Spleen (tissue), 7 donors: ENCODE data around the gene LRRN2.

Experiments
- POLR2AphosphoS5 ChIP-seq, 3 donors: sonication (generic); formaldehyde crosslinking; IDR thresholded peaks; one replicate each; pipeline ENCODE4 v1.5.1; 2017; ENCODE audit warnings: antibody characterized with exemption in 3 of 3
- TF ChIP-seq, protein P1 (sequence below), 11 experiments: fragments of 200-600 bp in 7 of 11; fragments of 450-650 bp in 4 of 11; sonication (generic) in 4 of 11; IDR thresholded peaks in 8 of 11; conservative IDR thresholded peaks in 3 of 11; 1 replicate in 7 of 11; 2 replicates in 4 of 11; pipeline versions ENCODE4 v1.4.0 to v1.8.0; 2016 to 2021; ENCODE audit warnings: antibody characterized with exemption in 11 of 11, inconsistent platforms in 4 of 11, mild to moderate bottlenecking in 1 of 11
- donor health status: DM: no; HTN: no; CAD: no; lungs with moderate emphysema.
- donor health status: DM: no; HTN: no; CAD: no.
- donor health status: DM: no; HTN: no; CAD: no.

GRCh38 chr1:204600968-204601367 lies 84.6 kb downstream of the LRRN2 start:
- TF ChIP-seq, protein P1, sequence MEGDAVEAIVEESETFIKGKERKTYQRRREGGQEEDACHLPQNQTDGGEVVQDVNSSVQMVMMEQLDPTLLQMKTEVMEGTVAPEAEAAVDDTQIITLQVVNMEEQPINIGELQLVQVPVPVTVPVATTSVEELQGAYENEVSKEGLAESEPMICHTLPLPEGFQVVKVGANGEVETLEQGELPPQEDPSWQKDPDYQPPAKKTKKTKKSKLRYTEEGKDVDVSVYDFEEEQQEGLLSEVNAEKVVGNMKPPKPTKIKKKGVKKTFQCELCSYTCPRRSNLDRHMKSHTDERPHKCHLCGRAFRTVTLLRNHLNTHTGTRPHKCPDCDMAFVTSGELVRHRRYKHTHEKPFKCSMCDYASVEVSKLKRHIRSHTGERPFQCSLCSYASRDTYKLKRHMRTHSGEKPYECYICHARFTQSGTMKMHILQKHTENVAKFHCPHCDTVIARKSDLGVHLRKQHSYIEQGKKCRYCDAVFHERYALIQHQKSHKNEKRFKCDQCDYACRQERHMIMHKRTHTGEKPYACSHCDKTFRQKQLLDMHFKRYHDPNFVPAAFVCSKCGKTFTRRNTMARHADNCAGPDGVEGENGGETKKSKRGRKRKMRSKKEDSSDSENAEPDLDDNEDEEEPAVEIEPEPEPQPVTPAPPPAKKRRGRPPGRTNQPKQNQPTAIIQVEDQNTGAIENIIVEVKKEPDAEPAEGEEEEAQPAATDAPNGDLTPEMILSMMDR (IDR thresholded peaks at IDR 0.05 in 8 of 11, conservative IDR thresholded peaks at IDR 0.05 in 3 of 11) = no peak
- no peak for TF ChIP-seq POLR2AphosphoS5 (IDR thresholded peaks at IDR 0.05)
